ENCODE results near the gene ANTKMT. TPM values are rescaled to one million over a fixed set of nuclear protein-coding genes. Genes with fewer than 3 reads are reported as not detected.

The ANTKMT gene
- total and polyA plus RNA-seq, 2 of the 8 experiments (the other 6 are each of a cell fraction or from before 2014, with no cell fraction given), result 26.5 to 26.6 TPM

GRCh38 chr16:692356-693108 is 28.4 kb upstream of the ANTKMT start (continued):
- TF ChIP-seq EZH2 (IDR thresholded peaks at IDR 0.05; ENCODE audit: low read depth, low read length, severe bottlenecking) (no peak), BRCA1 (IDR thresholded peaks at IDR 0.05; ENCODE audit: low read depth, low read length) (no peak), NRF1 (IDR thresholded peaks at IDR 0.05; ENCODE audit: low read depth, low read length) (no peak)
